WTC11 (cell line): ENCODE data around the gene SMAD9. TPM values are rescaled to one million over a fixed set of nuclear protein-coding genes. Genes with fewer than 3 reads are reported as not detected.

Source experiments
- CBFB ChIP-seq: sonication (generic); formaldehyde crosslinking; IDR thresholded peaks from 2 replicates; pipeline ENCODE4 v1.8.1; 2022; ENCODE audit warnings: mild to moderate bottlenecking, low read depth, missing genetic modification reagents
- CREB1 ChIP-seq: sonication (generic); formaldehyde crosslinking; IDR thresholded peaks from 2 replicates; pipeline ENCODE4 v1.8.0; 2023; ENCODE audit warnings: mild to moderate bottlenecking, missing genetic modification reagents
- CREM ChIP-seq: sonication (generic); formaldehyde crosslinking; IDR thresholded peaks from 2 replicates; pipeline ENCODE4 v1.8.1; 2022; ENCODE audit warnings: mild to moderate bottlenecking, missing genetic modification reagents, moderate library complexity
- CTCF ChIP-seq: fragments of 200-600 bp; IDR thresholded peaks from 2 replicates; pipeline ENCODE4 v1.8.0; 2022; ENCODE audit warnings: antibody characterized with exemption
- EMX1 ChIP-seq: fragments of 250-450 bp; sonication (Bioruptor Pico); IDR thresholded peaks from 2 replicates; pipeline ENCODE4 v1.8.0; 2021; ENCODE audit warnings: mild to moderate bottlenecking
- ETV6 ChIP-seq: sonication (generic); formaldehyde crosslinking; IDR thresholded peaks from 2 replicates; pipeline ENCODE4 v1.8.1; 2022; ENCODE audit warnings: mild to moderate bottlenecking, missing genetic modification reagents
- FOXK1 ChIP-seq: sonication (generic); formaldehyde crosslinking; IDR thresholded peaks from 2 replicates; pipeline ENCODE4 v1.8.0; 2022; ENCODE audit warnings: mild to moderate bottlenecking, moderate library complexity, missing genetic modification reagents
- FOXP1 ChIP-seq: sonication (generic); formaldehyde crosslinking; IDR thresholded peaks from 2 replicates; pipeline ENCODE4 v1.8.0; 2022; ENCODE audit warnings: missing genetic modification reagents, mild to moderate bottlenecking, moderate library complexity, borderline replicate concordance
- GABPB1 ChIP-seq: sonication (generic); formaldehyde crosslinking; IDR thresholded peaks from 2 replicates; pipeline ENCODE4 v1.8.1; 2023; ENCODE audit warnings: mild to moderate bottlenecking, missing genetic modification reagents
- GRHL2 ChIP-seq: fragments of 250-450 bp; sonication (Bioruptor Pico); IDR thresholded peaks from 2 replicates; pipeline ENCODE4 v1.8.0; 2022; ENCODE audit warnings: mild to moderate bottlenecking, moderate library complexity; ENCODE audit not compliant: insufficient replicate concordance, severe bottlenecking
- GTF2I ChIP-seq: fragments of 250-450 bp; sonication (Bioruptor Pico); conservative IDR thresholded peaks from 2 replicates; pipeline ENCODE4 v1.4.0; 2021; ENCODE audit warnings: mild to moderate bottlenecking
- JUN ChIP-seq: sonication (generic); formaldehyde crosslinking; IDR thresholded peaks from 2 replicates; pipeline ENCODE4 v1.8.0; 2023; ENCODE audit warnings: mild to moderate bottlenecking, missing genetic modification reagents
- KAT7 ChIP-seq: sonication (generic); formaldehyde crosslinking; IDR thresholded peaks from 2 replicates; pipeline ENCODE4 v1.8.1; 2023; ENCODE audit warnings: missing genetic modification reagents, mild to moderate bottlenecking, borderline replicate concordance
- MAX ChIP-seq: sonication (generic); formaldehyde crosslinking; IDR thresholded peaks from 2 replicates; pipeline ENCODE4 v1.8.0; 2022; ENCODE audit warnings: mild to moderate bottlenecking, missing genetic modification reagents
- RELA ChIP-seq: sonication (generic); formaldehyde crosslinking; IDR thresholded peaks from 2 replicates; pipeline ENCODE4 v1.8.1; 2022; ENCODE audit warnings: missing genetic modification reagents, mild to moderate bottlenecking, borderline replicate concordance
- SMAD3 ChIP-seq: sonication (generic); formaldehyde crosslinking; IDR thresholded peaks from 2 replicates; pipeline ENCODE4 v1.8.0; 2022; ENCODE audit warnings: missing genetic modification reagents, mild to moderate bottlenecking, borderline replicate concordance
- SP1 ChIP-seq: sonication (generic); formaldehyde crosslinking; conservative IDR thresholded peaks from 2 replicates; pipeline ENCODE4 v1.8.1; 2022; ENCODE audit warnings: missing genetic modification reagents
- TEAD4 ChIP-seq: sonication (generic); formaldehyde crosslinking; IDR thresholded peaks from 2 replicates; pipeline ENCODE4 v1.8.0; 2022; ENCODE audit warnings: mild to moderate bottlenecking, missing genetic modification reagents
- TP53 ChIP-seq: sonication (generic); formaldehyde crosslinking; IDR thresholded peaks from 2 replicates; pipeline ENCODE4 v1.8.1; 2023; ENCODE audit warnings: mild to moderate bottlenecking, missing genetic modification reagents
- ZNF396 ChIP-seq: fragments of 250-450 bp; sonication (Bioruptor Pico); IDR thresholded peaks from 2 replicates; pipeline ENCODE4 v1.8.0; 2021; ENCODE audit warnings: mild to moderate bottlenecking, moderate library complexity, borderline replicate concordance
- total RNA-seq: library from RNA; stranded (reverse); gene quantifications from 3 replicates; pipeline ENCODE4 v1.2.3, GENCODE V29; 2021
- TF ChIP-seq, protein P1 (sequence below): sonication (generic); formaldehyde crosslinking; conservative IDR thresholded peaks from 2 replicates; pipeline ENCODE4 v1.8.1; 2022; ENCODE audit warnings: mild to moderate bottlenecking, missing genetic modification reagents
- TF ChIP-seq, protein P2 (sequence below): sonication (generic); formaldehyde crosslinking; IDR thresholded peaks from 2 replicates; pipeline ENCODE4 v1.8.0; 2023; ENCODE audit warnings: missing genetic modification reagents, mild to moderate bottlenecking, borderline replicate concordance
- TF ChIP-seq, protein P3 (sequence below): sonication (generic); formaldehyde crosslinking; IDR thresholded peaks from 2 replicates; pipeline ENCODE4 v1.8.1; 2023; ENCODE audit warnings: mild to moderate bottlenecking, moderate library complexity, missing genetic modification reagents
- TF ChIP-seq, protein P4 (sequence below): sonication (generic); formaldehyde crosslinking; IDR thresholded peaks from 2 replicates; pipeline ENCODE4 v1.8.1; 2022; ENCODE audit warnings: mild to moderate bottlenecking, missing genetic modification reagents, moderate library complexity, borderline replicate concordance
- TF ChIP-seq, protein P5 (sequence below): sonication (generic); formaldehyde crosslinking; IDR thresholded peaks from 2 replicates; pipeline ENCODE4 v1.8.1; 2023; ENCODE audit warnings: mild to moderate bottlenecking, missing genetic modification reagents, moderate library complexity
- TF ChIP-seq, protein P6 (sequence below): sonication (generic); formaldehyde crosslinking; IDR thresholded peaks from 2 replicates; pipeline ENCODE4 v1.8.1; 2022; ENCODE audit warnings: mild to moderate bottlenecking, moderate library complexity, missing genetic modification reagents

The SMAD9 gene
- total RNA-seq, 1 experiment from 2014 or later: 1.2 TPM

GRCh38 chr13:36818804-36819738, 101.0 kb downstream of the SMAD9 start, which contains the start of gene RFXAP (continued):
- TF ChIP-seq ETV6 (CRISPR knock-in tag) (0 out of 2 replicates have a peak, but pooled peaks have one; percentile 71), CREB1 (no peak), CREM (CRISPR knock-in tag) (peak; percentile 47; the same call in 1 of the 2 replicates), GABPB1 (peak; percentile 85), CBFB (CRISPR knock-in tag) (peak; percentile 89; the same call in 1 of the 2 replicates), FOXP1 (CRISPR knock-in tag) (no peak; the same call in 1 of the 2 replicates), GRHL2 (CRISPR knock-in tag) (no peak), TP53 (0 out of 2 replicates have a peak, but pooled peaks have one; percentile 83), SMAD3 (CRISPR knock-in tag) (no peak), KAT7 (CRISPR knock-in tag) (0 out of 2 replicates have a peak, but pooled peaks have one; percentile 55), MAX (CRISPR knock-in tag) (peak; percentile 54), ZNF396 (CRISPR knock-in tag) (no peak), RELA (CRISPR knock-in tag) (no peak), JUN (no peak), TEAD4 (no peak), CTCF (no peak), EMX1 (no peak), FOXK1 (peak; percentile 86), SP1 (CRISPR knock-in tag) (peak; percentile 57; the same call in 1 of the 2 replicates), GTF2I (no peak)
- TF ChIP-seq, protein P1, sequence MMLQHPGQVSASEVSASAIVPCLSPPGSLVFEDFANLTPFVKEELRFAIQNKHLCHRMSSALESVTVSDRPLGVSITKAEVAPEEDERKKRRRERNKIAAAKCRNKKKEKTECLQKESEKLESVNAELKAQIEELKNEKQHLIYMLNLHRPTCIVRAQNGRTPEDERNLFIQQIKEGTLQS (CRISPR knock-in tag): no peak
- TF ChIP-seq, protein P2, sequence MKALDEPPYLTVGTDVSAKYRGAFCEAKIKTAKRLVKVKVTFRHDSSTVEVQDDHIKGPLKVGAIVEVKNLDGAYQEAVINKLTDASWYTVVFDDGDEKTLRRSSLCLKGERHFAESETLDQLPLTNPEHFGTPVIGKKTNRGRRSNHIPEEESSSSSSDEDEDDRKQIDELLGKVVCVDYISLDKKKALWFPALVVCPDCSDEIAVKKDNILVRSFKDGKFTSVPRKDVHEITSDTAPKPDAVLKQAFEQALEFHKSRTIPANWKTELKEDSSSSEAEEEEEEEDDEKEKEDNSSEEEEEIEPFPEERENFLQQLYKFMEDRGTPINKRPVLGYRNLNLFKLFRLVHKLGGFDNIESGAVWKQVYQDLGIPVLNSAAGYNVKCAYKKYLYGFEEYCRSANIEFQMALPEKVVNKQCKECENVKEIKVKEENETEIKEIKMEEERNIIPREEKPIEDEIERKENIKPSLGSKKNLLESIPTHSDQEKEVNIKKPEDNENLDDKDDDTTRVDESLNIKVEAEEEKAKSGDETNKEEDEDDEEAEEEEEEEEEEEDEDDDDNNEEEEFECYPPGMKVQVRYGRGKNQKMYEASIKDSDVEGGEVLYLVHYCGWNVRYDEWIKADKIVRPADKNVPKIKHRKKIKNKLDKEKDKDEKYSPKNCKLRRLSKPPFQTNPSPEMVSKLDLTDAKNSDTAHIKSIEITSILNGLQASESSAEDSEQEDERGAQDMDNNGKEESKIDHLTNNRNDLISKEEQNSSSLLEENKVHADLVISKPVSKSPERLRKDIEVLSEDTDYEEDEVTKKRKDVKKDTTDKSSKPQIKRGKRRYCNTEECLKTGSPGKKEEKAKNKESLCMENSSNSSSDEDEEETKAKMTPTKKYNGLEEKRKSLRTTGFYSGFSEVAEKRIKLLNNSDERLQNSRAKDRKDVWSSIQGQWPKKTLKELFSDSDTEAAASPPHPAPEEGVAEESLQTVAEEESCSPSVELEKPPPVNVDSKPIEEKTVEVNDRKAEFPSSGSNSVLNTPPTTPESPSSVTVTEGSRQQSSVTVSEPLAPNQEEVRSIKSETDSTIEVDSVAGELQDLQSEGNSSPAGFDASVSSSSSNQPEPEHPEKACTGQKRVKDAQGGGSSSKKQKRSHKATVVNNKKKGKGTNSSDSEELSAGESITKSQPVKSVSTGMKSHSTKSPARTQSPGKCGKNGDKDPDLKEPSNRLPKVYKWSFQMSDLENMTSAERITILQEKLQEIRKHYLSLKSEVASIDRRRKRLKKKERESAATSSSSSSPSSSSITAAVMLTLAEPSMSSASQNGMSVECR (CRISPR knock-in tag): no peak
- TF ChIP-seq, protein P3, sequence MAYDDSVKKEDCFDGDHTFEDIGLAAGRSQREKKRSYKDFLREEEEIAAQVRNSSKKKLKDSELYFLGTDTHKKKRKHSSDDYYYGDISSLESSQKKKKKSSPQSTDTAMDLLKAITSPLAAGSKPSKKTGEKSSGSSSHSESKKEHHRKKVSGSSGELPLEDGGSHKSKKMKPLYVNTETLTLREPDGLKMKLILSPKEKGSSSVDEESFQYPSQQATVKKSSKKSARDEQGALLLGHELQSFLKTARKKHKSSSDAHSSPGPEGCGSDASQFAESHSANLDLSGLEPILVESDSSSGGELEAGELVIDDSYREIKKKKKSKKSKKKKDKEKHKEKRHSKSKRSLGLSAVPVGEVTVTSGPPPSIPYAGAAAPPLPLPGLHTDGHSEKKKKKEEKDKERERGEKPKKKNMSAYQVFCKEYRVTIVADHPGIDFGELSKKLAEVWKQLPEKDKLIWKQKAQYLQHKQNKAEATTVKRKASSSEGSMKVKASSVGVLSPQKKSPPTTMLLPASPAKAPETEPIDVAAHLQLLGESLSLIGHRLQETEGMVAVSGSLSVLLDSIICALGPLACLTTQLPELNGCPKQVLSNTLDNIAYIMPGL (CRISPR knock-in tag): peak; percentile 56
- TF ChIP-seq, protein P4, sequence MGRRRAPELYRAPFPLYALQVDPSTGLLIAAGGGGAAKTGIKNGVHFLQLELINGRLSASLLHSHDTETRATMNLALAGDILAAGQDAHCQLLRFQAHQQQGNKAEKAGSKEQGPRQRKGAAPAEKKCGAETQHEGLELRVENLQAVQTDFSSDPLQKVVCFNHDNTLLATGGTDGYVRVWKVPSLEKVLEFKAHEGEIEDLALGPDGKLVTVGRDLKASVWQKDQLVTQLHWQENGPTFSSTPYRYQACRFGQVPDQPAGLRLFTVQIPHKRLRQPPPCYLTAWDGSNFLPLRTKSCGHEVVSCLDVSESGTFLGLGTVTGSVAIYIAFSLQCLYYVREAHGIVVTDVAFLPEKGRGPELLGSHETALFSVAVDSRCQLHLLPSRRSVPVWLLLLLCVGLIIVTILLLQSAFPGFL (CRISPR knock-in tag): no peak
- TF ChIP-seq, protein P5, sequence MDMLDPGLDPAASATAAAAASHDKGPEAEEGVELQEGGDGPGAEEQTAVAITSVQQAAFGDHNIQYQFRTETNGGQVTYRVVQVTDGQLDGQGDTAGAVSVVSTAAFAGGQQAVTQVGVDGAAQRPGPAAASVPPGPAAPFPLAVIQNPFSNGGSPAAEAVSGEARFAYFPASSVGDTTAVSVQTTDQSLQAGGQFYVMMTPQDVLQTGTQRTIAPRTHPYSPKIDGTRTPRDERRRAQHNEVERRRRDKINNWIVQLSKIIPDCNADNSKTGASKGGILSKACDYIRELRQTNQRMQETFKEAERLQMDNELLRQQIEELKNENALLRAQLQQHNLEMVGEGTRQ (CRISPR knock-in tag): no peak
- TF ChIP-seq, protein P6, sequence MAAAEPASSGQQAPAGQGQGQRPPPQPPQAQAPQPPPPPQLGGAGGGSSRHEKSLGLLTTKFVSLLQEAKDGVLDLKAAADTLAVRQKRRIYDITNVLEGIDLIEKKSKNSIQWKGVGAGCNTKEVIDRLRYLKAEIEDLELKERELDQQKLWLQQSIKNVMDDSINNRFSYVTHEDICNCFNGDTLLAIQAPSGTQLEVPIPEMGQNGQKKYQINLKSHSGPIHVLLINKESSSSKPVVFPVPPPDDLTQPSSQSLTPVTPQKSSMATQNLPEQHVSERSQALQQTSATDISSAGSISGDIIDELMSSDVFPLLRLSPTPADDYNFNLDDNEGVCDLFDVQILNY: peak; percentile 70
